ENCODE measurements around the gene PEX26.

DNA sequence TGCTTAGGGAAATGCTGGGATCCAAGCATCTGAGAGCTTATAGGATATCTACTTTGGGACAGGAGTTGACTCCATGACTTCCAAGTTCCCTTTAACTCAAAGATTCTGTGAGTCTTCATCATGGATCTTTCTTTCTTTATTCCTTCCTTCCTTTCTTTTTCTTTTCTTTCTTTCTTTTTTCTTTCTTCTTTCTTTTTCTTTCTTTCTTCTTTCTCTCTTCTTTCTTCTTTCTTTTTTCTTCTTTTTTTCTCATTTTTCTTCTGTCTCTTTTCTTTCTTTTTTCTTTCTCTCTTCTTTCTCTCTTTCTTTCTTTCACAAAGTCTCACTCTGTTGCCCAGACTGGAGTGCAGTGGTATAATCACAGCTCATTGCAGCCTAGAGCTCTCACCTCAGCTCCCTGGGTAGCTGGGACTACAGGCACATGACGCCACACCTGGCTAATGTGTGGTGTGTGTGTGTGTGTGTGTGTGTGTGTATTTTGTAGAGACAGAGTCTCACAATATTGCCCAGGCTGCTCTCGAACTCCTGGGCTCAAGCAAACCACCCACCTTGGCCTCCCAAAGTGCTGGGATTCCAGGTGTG, 48.0 kb upstream of the PEX26 start:
- TF ChIP-seq, protein P1, sequence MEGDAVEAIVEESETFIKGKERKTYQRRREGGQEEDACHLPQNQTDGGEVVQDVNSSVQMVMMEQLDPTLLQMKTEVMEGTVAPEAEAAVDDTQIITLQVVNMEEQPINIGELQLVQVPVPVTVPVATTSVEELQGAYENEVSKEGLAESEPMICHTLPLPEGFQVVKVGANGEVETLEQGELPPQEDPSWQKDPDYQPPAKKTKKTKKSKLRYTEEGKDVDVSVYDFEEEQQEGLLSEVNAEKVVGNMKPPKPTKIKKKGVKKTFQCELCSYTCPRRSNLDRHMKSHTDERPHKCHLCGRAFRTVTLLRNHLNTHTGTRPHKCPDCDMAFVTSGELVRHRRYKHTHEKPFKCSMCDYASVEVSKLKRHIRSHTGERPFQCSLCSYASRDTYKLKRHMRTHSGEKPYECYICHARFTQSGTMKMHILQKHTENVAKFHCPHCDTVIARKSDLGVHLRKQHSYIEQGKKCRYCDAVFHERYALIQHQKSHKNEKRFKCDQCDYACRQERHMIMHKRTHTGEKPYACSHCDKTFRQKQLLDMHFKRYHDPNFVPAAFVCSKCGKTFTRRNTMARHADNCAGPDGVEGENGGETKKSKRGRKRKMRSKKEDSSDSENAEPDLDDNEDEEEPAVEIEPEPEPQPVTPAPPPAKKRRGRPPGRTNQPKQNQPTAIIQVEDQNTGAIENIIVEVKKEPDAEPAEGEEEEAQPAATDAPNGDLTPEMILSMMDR (conservative IDR thresholded peaks at IDR 0.05) = no peak
- TF ChIP-seq ZFX (IDR thresholded peaks at IDR 0.05) = no peak
